Measurements from ENCODE around the gene KCNG2. TPM values are rescaled to one million over a fixed set of nuclear protein-coding genes. Genes with fewer than 3 reads are reported as not detected.

The KCNG2 gene
- total and polyA plus RNA-seq, 2 of the 8 experiments (the other 6 are each of a cell fraction or from before 2014, with no cell fraction given), result 0.19 to 0.74 TPM

DNA sequence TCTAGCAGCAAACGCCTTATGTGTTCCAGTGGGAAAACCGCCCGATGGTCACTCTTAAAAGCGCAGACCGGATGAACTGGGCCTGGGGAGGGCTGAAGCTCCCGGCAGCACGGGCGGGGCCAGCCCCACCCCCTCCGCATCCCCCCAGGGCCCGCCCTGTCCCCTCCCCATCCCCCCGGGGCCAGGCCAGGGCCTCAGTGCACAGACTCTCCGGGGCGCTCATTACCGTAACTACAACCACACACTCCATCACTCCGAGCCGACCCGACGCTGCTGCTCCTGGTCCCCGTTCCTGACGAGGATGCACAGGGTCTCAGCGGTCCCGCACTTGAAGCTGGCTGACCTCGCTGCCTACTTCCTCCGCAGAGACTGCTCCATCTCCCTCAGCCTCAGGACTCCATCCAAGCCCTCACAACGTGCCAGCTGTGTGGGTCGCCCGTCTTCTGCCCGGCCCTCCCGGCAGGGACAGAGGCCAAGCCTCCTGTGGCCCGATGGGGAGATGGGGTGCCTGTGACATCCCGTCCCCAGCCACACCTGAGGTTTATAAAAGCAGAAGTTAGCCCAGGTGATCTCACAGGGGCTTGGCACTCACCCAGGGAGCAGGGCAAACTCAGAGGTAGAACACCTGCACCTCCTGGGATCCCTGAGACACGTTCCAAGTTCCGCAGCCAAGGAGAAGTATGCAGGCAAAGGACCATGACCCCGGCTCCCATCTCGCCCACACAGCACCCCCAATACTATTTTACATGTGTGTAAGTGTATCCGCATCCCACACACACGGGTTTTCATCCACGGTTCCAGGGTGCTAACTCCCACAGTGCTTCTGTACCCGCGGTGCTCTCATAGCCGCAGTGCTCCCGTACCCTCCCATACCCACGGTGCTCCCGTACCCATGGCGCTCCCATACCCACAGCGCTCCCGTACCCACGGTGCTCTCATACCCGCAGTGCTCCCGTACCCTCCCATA, 117.7 kb downstream of the KCNG2 start:
- H2BK20ac ChIP-seq (ENCODE audit: low read length), result no peak overlapping the region
- no peak overlapping the region for H3K9ac ChIP-seq (replicated peaks in 1 of 4; ENCODE audit: extremely low read depth in 1 of 4, low read depth in 3 of 4, low read length in 3 of 4)
- peaks cover 13% of the 10 kb centered on the region; the same call in 1 of the 2 replicates for H3K23me2 ChIP-seq (ENCODE audit: low read depth, low read length)
- H3K79me1 ChIP-seq (ENCODE audit: low read depth, low read length), result 0 out of 2 replicates have a peak, but pooled peaks cover 6% of the 10 kb centered on the region
- H3K79me2 ChIP-seq (ENCODE audit: control insufficient read depth in 1 of 2, insufficient read depth in 2 of 2, low read length in 2 of 2), result no peaks in the 10 kb centered on the region
- H4K20me1 ChIP-seq (replicated peaks in 1 of 2; ENCODE audit: control insufficient read depth in 1 of 2, insufficient read depth in 2 of 2, low read length in 2 of 2), result peaks cover 2 to 4% of the 10 kb centered on the region in 2 experiments
- WGBS, 2 experiments (ENCODE audit: extremely low coverage in 1 of 2, insufficient coverage in 1 of 2, insufficient read length in 1 of 2, insufficient replicate concordance in 2 of 2, low coverage in 1 of 2, low lambda C conversion rate in 2 of 2, missing lambda C conversion rate in 1 of 2), result 88% methylated on average over 40 of the region's 50 CpGs; no CpG with 5 or more reads in 1 of the 2 experiments
- no peak overlapping the region for H4K91ac ChIP-seq (replicated peaks; ENCODE audit: insufficient read length, low read length)
- ChIA-PET CTCF (ENCODE audit: partially characterized antibody) (interaction anchor here (0.6 to 1.2 kb wide), 6 partner anchors 9 to 208 kb away, joined by 3 read pairs; no protein-coding TSS in a partner anchor), POLR2A (ENCODE audit: partially characterized antibody) (interaction anchor here (1.3 kb wide), 1 partner anchor 59 kb away, joined by 3 read pairs; no protein-coding TSS in a partner anchor)
- H3K18ac ChIP-seq (ENCODE audit: extremely low read depth, low read length), result no peak overlapping the region
- no peak overlapping the region for H2AFZ ChIP-seq (ENCODE audit: low read length)
- H3K4me3 ChIP-seq (ENCODE audit: extremely low read depth in 1 of 4, insufficient read depth in 2 of 4, low read depth in 3 of 4, low read length in 4 of 4), result no peak overlapping the region
- H3K23ac ChIP-seq (ENCODE audit: insufficient read length), result no peak overlapping the region
- H2BK15ac ChIP-seq (ENCODE audit: low read length), result no peak overlapping the region; the same call in 1 of the 2 replicates
- H2BK5ac ChIP-seq (ENCODE audit: low read depth, low read length), result 0 out of 2 replicates have a peak overlapping the region, but pooled peaks have one; percentile 71
- H4K8ac ChIP-seq (ENCODE audit: extremely low read depth, insufficient read depth, low read length), result no peak overlapping the region; the same call in 1 of the 2 replicates
- H3K36me3 ChIP-seq (ENCODE audit: control insufficient read depth in 2 of 4, insufficient read depth in 4 of 4, low read length in 3 of 4), result no peaks in the 10 kb centered on the region
- no peak overlapping the region for H3K27ac ChIP-seq (ENCODE audit: low read depth, low read length)
- H2BK12ac ChIP-seq (ENCODE audit: low read depth, low read length), result no peak overlapping the region; the same call in 1 of the 2 replicates
- DNase-seq (ENCODE audit: low read depth in 1 of 2, low spot score in 2 of 2), result peak in 1 of 2 experiments; percentile 45
- H3K27me3 ChIP-seq (replicated peaks in 1 of 4; ENCODE audit: control insufficient read depth in 3 of 4, extremely low read depth in 1 of 4, insufficient read depth in 3 of 4, low read length in 3 of 4), result no peaks in the 10 kb centered on the region
- no peak for FAIRE-seq
- H3K56ac ChIP-seq (replicated peaks; ENCODE audit: insufficient read length, low read depth, low read length), result no peak overlapping the region
- no peak overlapping the region for H2BK120ac ChIP-seq (replicated peaks; ENCODE audit: low read depth, low read length)
- H3K4ac ChIP-seq (replicated peaks; ENCODE audit: insufficient read length, low read depth, low read length), result peak overlapping the region; percentile 85
- H4K5ac ChIP-seq (ENCODE audit: insufficient read length, low read depth, low read length), result no peak overlapping the region
- no peak overlapping the region for H3K4me2 ChIP-seq (ENCODE audit: insufficient read depth in 1 of 2, low read depth in 2 of 2, low read length in 2 of 2)
- H2AK5ac ChIP-seq (ENCODE audit: low read depth, low read length), result no peak overlapping the region
- no peaks in the 10 kb centered on the region for H3K9me3 ChIP-seq (ENCODE audit: insufficient read depth in 2 of 2, low read depth in 1 of 2, low read length in 1 of 2)
- peaks cover 0 to 12% (median 6%) of the 10 kb centered on the region in 4 experiments; a peak in 5 of 7 replicates for H3K4me1 ChIP-seq (replicated peaks in 1 of 4; ENCODE audit: control insufficient read depth in 3 of 4, insufficient read depth in 4 of 4, low read length in 3 of 4)
- no peak overlapping the region for H3K14ac ChIP-seq (ENCODE audit: insufficient read length)
- TF ChIP-seq MAFK (IDR thresholded peaks at IDR 0.05; ENCODE audit: low read depth, low read length), result no peak

Measured in H1 (cell line).